ENCODE measurements around the gene AIFM1.

Gene AIFM1

DNA sequence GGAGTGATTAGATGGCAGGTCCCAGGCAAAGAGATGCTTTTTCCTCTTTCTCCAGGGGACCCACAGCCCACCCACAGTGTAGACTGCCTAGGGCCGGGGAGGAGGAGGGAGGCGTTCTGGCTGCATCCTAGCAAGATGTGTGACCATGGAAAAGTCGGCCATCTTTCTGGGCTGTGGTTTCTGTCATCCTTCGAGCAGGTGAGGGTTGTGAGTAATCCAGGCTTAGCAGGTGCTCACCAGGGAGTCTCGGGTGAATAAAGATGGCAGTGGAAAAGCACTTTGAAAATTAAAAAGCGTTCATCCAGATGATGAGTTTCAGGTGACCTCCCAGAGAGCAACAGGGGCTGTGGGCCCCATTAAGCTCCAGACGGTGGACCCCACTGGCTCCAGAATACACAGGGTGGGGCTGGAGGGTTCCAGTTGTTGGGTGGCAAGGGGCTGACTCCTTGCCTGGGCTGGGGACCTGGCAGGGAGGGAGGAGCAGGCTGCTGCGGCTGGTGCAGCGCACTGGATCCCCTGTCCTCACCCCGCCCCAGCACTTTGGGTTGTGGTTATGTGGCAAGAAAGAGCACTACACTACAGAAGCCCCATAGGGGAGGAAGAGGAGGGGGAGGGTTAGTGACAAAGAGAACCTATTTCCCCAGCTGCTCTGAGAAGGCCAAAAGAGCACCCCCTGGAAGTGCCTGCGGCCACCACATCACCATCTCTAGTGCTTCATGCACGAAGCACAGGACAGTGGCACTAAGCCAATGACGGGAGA lies 79.0 kb downstream of the AIFM1 start:
- DNase-seq, result no peak

DNA sequence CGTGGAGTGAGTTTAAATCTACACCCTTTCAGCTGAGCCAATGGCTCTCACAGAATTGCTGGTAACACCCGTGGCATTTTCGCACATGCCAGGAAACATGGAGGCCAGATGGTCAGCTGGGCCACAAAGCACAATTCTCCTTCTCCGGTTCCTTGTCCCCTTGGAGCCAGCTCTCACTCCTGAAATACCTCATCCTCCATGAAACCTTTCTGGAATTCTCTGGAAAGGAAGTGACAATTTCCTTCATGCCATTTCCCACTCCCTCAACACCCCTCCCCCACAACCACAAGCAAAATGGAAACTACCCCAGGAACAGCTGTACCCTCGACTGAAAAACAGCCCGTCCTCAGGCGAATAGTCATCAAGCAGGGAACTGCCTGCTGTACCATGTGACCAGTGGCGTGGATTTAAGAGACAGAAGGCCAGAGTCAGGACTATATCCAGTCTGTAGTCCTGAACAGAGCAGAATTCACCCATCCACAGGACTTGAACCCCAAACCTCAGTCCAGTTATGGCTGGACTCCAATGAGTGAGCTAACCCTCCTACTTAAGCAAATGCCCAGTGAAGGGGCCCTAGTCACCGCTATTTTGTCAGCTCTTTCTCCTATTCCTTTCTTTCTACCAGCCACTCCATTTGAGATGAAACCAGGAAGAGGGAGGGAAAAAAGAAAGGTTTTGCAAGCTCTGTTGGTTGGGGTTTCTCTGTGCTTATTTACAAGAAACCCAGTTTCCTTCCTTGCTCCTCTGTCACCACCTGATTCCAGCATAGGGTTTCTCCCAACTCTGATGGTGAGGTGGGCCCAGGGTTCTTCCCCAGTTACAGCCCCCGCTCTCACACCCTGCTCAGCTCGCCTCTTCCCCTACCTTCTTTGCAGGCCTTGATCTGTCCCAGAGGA lies 79.8 kb downstream of the AIFM1 start:
- DNase-seq, result no peak

DNA sequence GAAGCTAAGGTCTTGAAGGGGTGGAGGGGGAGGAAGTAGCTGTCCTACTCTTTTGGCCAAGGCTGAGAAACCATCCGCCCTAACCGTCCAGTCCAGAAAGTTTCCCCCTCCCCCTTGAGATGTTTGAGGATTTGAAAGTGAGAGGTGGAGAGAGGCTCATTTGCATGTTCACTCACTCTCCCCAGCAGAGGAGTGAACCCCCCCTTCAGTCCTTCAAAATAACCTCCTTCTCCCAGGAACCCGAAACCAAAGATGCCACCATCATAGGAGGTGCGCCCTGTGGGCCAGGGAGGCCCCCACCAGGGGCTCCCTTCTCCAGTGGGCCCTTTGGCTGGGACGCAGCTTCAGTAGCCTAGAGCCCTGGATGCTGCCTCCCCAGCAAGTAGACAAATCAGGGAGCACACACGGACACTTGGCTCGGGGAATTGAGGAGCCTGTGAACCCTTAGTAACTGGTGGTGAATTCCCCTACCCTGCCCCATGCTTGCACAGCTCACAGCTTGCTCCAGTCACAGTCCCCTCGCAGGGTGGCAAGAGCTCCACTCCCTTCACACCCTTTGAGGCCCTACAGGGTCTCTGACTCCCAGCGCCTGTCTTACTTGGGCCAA lies 80.9 kb downstream of the AIFM1 start:
- DNase-seq, result no peak

DNA sequence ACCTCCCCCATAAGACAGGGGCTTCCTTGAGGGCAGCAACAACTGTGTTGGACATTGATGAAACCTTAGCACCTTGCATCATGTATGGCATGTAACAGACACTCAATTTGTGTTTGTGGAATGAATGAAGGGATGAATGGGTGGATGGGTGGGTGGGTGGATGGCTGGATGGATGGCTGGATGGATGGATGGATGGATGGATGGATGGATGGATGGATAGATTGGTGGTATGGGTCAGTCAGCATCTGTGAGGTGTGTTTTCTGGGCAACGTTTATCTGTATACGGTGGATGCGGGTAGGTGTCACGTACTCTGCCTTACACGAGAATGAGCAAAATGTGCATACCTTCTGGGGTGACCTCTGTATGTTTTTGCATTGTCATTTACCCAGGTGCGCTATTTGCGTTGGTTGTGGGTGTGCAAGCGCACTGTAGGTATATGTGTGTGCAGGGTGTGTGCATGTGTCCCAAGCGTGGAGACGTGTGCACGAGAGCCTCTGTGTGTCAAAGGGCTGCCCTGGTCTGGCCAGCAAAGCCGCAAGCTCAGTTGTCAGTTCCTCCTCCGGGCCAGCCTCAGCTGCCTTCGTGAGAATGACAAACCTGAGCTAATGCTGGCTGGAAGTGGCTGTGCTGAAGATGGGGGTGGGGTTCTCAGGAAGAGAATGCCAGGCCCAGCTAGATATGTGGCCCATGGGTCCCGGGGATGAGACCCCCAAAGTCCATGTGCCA lies 81.8 kb downstream of the AIFM1 start:
- DNase-seq, result no peak

DNA sequence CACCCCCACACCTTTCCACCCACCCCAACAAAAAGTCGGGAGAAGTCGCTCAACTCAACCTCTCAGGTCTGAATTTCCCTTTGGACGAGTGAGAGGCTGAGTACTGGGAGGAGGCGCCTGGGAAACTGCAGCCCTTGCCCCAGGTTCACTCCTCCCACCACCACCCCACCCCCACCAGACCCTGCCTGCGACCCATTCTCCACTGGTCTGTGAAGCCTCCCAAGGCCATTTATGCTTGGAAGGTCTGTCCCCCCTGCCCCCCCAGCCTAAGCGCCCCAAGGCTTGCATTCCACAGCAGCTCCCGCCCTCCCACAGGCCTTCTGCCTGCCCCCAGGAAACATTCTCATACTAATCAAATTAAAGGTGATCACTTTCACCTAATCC lies 82.5 kb downstream of the AIFM1 start:
- DNase-seq, result no peak

DNA sequence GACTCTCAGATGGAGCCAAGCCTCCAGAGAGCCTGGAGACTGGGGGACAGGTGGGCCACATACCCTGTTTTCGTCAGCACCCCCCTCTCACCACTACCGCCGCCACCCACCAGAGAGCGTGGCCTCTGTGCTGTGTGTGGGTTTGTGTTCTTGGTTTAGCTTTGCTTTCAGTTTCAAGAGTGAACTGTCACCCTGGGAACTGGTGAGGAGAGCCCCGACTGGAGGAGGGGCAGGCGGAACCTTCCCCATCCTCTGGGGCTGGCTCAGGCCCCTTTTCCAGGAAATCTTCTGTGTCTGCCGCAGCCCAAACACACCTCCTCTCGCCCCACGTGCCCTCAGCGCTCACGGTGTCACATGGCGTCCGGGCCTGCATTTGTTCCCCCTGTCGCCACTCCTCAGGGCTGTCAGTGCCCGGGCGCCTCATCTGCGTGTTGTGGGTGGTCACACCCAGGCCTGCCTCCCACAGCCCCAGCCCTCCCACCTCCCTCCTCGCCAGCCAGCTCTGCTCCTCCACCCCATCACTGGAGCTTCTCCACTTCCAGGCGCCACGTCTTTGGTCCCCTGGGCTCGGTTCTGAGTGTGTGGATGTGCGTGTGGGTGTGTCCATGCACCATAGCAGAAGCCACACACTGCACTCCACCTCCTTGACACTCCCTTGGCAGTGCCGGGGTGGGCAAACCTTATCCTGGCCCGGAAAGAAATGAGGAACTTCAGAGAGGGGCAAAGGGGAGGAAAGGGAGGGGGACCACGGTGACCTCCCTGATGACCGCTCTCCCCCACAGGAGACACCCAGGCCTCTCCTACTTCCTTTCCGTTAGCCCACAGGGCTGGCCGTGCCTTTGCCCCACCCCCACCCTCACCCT lies 83.2 kb downstream of the AIFM1 start:
- no peak for DNase-seq

DNA sequence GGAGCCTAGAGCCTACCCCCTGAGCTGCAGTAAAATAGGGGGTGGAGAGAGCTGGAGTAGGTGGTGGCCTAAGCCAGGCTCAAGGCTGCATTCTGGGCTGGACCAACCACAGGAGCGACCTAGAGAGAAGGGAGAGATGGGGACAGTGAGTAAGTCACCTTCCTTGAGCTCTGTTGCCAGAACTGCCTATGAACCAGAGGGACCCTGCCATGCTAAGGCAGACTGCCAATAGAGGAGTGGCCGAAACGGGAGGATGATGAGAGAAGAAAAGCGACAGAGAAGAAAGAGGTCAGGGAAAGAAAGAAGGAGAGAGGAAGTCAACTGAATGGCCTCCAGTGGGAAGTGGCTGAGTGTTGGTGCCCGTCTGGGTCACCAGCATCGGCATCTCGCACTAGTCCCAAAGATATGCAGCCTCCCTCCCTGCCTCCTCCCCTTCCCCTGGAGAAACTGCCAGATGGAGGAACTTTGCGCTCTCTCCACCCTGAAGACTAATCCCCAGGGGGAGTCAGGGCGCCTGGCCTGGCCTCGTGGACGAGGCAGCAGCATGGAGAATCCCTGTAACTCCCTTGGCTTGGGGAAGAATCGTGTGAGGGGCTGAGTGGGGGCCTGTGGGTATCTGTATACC lies 84.1 kb downstream of the AIFM1 start:
- no peak for DNase-seq

DNA sequence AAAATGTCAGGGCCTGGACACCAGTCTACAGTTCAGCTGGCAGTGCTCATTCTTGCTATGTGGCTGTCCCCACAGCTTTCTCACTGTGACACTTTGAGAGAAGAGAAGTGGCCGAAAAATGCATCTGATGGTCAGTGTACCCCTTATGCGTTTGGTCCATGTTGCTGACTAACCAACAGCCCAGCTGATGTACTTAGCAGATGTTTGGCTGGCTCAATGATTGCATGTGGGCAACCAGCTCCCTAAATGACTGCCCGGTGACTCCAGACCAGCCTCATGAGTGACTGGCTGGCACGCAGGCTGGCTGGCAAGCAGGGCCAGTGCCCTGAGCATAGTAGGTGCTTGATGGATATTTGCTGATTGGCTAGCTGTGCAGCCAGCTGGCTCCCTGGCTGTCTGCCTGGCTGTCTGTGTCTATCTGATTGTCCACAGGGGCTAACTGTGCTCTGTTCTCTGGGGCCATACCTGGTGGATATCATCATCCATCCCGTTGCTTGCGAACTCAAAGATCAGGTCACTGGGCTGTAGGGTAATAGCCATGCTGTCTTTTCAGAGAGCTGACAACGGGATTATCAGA lies 84.8 kb downstream of the AIFM1 start:
- no peak for DNase-seq

DNA sequence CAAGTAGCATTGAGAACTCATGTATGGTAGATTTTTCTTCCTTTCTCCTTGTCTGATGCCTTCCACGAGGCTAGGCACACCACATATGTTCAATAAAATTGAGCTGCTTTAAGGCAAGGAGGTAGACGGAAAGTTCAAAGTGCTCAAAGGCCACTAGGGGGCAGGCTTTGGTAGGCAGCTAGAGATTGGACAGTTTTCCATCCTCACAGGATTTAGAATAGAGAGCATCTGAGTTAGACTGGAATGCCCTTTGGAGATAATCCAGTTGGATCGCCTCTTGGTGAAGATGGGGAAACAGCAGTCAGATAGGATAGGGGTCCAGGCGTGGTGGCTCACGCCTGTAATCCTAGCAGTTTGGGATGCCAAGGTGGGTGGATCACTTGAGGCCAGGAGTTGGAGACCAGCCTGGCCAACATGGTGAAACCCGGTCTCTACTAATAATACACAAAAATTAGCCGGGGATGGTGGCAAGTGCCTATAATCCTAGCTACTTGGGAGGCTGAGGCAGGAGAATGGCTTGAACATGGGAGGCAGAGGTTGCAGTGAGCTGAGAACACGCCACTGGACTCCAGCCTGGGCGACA lies 85.7 kb downstream of the AIFM1 start:
- peak; percentile 45 for DNase-seq
